ES-I3 (cell line): ENCODE data around the gene TNP1.

ENCODE experiments used
- H3K36me3 ChIP-seq: 2 replicates; pipeline ENCODE4 v1.6.1; 2013; ENCODE audit warnings: mild to moderate bottlenecking, low read length, control low read depth, moderate library complexity; ENCODE audit not compliant: insufficient read depth
- H3K4me1 ChIP-seq: 2 replicates; pipeline ENCODE4 v1.6.1; 2013; ENCODE audit warnings: mild to moderate bottlenecking, control low read depth, low read length; ENCODE audit not compliant: insufficient read depth
- H3K9ac ChIP-seq: 2 replicates; pipeline ENCODE4 v1.6.1; 2013; ENCODE audit warnings: low read depth, mild to moderate bottlenecking, low read length, moderate library complexity
- H3K9me3 ChIP-seq: 2 replicates; pipeline ENCODE4 v1.6.1; 2013; ENCODE audit warnings: mild to moderate bottlenecking, low read length, moderate library complexity; ENCODE audit not compliant: control insufficient read depth, insufficient read depth

The TNP1 gene

DNA sequence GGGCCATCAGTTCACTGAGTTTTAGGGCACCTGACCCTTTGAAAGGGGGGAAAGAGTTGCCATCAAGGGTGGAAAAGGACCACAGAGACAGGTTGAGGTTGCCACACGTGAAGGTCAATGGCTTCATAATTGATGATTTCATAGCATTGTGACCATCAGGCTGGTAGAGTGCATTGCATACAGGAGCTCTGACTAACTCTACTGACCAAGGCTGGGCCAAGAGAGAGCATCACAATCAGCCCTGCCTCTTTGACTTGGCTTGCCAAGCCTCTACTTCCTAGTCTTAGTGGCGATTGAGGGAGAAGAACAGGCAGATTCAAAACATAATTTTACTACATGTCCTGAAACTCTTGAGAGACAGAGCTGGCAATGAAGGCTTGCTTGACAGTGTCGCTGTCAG lies 5.8 kb upstream of the TNP1 start:
- Histone ChIP-seq H3K4me1 (no peaks in the 10 kb centered on the region), H3K9ac (no peak overlapping the region), H3K9me3 (peaks cover 6% of the 10 kb centered on the region; the same call in 1 of the 2 replicates), H3K36me3 (no peaks in the 10 kb centered on the region)

DNA sequence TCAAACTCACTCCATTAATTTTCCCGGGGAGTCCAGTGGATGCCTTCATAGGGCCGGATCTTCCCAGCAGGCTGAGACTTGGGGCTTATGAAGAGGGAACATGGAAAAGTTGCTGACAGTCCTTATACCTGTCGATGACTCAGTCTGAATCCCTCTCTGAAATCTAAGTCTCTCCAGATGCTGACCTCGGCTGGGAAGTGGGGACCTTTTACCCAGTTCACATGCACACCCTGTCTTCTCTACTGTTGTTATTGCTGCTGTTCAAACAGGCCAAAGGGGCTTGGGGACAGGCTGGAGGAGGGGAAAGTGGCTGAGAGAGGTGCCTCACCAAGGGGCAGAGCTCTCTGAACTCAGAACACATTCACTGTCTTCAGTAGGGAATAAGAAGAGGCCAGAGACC lies 4.1 kb upstream of the TNP1 start:
- no peak overlapping the region for H3K9ac ChIP-seq
- no peaks in the 10 kb centered on the region for H3K36me3 ChIP-seq
- no peaks in the 10 kb centered on the region for H3K4me1 ChIP-seq
- peaks cover 6% of the 10 kb centered on the region; the same call in 1 of the 2 replicates for H3K9me3 ChIP-seq

DNA sequence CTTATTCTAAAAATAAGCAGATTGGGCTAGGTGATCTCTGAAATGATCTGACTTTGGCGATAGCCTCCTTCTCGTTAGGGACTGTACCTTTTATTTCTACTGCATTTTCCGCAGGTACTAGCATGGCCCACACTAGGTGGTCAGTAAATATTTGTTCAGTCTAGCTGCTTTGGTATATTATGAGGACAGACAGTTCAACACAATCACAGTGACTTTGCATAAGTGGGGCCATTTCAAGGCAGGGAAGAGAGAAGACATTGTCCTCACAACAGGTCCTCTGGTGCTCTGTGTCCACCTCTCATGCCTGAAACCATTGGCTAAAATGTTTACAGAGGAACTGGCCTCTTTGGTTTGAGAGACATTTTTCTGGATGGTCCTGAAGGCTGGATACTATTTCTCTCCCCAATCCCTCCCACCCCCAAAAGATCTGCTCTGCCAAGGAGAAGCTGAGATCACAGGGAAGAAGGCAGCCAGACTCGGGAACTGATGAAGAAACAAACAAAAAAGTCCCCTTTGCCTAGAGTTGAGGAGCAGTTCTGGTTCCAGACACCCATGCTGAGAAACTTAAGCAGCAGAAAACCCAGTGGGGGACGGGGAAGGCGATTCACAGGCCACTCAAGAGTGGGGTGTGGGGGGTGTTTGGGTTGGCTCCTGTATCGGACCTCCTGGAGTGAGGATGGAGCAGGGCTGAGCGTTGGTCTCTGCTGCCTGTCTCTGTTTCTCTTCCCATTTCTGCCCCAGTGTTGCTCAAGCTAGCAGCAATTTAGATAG lies 2.9 kb upstream of the TNP1 start:
- Histone ChIP-seq H3K9me3 (peaks cover 6% of the 10 kb centered on the region; the same call in 1 of the 2 replicates), H3K36me3 (no peaks in the 10 kb centered on the region), H3K4me1 (no peaks in the 10 kb centered on the region), H3K9ac (no peak overlapping the region)

DNA sequence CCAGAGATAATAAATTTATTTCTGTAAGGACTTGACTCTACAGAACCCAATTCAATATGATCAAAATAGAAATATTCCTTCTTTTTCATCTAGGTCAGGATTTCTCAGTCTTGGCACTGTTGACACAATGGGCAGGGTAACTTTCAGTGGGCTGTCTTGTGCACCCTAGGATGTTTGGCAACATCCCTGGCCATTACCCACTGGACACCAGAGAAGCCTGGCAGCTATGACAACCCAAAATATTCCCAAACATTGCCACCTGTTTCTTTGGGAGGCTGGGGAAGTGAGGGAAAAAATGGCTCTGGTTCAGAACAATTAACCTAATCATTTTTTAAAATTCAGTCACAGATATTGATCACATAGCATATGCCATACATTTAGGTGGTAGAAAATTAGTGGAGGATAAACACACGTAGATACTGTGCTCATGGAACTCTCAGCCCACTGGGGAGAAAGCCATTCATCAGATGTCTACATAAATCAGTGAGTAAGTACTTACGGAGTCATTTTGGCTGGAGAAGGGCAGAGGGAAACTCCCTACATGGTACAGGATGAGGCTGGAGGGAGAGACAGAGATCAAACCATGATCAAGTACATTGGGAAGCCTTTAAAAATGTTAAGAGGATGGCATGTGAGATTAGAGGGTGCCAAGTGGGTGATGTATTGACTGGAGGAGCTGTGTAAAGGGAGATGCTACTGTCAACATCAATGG lies 718 bp upstream of the TNP1 start:
- Histone ChIP-seq H3K4me1 (no peaks in the 10 kb centered on the region), H3K9me3 (0 out of 2 replicates have a peak, but pooled peaks cover under 1% of the 10 kb centered on the region), H3K36me3 (no peaks in the 10 kb centered on the region), H3K9ac (no peak overlapping the region)

DNA sequence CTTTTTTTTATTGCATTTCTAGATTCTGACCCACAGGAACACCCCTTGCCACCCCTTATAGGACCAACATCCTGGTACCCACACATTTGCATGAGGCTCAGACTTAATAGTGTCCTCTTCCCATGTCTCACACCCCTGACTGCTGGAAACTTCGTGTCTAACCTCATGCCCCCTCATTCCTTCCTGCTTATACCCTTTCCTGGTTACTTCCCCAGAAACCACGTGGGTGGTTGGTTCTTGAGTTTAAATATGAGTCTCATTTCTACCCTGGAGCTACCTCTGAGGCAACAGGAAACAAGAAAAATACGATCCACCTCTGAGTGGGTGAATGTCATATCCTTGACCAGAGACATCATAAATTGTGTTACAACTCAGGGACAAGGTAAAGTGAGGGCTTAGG lies 1.6 kb downstream of the TNP1 start:
- H3K4me1 ChIP-seq = no peaks in the 10 kb centered on the region
- no peaks in the 10 kb centered on the region for H3K9me3 ChIP-seq
- H3K9ac ChIP-seq = no peak overlapping the region

DNA sequence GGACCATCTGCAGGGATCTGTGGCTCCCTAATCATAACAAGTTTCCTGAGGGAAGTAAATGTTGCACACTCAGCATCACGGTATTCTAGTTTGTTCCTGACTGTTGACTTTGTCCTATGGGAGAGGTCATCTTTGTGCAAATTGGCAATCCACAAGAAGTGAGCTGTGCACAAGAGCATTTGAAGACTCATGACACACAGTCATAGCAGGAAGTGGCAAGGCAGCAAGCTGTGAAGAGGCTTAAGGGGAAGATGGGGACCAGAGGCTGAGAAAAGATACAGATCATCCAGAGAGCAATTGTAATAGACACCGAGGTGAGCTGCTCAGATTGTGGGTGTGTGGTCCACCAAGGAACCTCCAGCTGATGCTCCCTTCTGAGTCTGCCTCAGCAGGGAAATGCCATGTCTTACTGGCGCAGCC lies 2.7 kb downstream of the TNP1 start:
- H3K9me3 ChIP-seq = no peaks in the 10 kb centered on the region
- H3K9ac ChIP-seq = no peak overlapping the region
- no peaks in the 10 kb centered on the region for H3K4me1 ChIP-seq
- H3K36me3 ChIP-seq = no peaks in the 10 kb centered on the region

More for the DNA sequence above, 1.6 kb downstream of the TNP1 start:
- H3K36me3 ChIP-seq = no peaks in the 10 kb centered on the region

DNA sequence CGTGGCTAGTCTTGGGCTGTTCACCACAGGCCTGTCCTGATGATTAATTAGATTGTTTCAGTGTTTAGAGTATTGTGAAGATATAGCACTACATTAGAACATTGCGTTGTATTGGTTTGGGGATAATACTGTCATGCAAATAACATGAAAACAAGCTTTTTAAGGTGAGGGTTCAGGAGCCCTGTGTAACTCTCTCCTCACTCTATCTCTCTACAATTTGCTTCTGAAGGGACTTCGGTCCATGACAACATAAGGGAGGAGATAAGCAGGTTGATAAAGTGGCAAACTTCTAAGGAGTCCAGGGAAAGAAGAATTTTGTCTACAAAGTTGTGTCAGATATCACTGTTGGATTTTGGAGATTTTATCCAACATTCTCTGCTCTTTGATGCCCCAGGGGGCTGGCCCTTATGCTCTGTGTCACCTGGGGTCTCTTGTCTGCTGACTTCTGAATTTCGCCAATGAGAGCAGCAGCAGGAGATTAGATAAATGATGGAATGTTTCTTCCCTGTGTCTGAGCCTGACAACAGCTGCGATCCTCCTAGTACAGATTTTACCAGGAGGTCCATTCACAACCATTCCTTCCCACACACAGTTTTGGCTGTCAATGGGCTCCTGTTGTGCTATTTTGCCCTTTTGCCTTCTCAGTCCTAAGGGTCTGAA lies 3.3 kb downstream of the TNP1 start:
- no peaks in the 10 kb centered on the region for H3K36me3 ChIP-seq
- no peaks in the 10 kb centered on the region for H3K4me1 ChIP-seq
- no peaks in the 10 kb centered on the region for H3K9me3 ChIP-seq
- H3K9ac ChIP-seq = no peak overlapping the region

DNA sequence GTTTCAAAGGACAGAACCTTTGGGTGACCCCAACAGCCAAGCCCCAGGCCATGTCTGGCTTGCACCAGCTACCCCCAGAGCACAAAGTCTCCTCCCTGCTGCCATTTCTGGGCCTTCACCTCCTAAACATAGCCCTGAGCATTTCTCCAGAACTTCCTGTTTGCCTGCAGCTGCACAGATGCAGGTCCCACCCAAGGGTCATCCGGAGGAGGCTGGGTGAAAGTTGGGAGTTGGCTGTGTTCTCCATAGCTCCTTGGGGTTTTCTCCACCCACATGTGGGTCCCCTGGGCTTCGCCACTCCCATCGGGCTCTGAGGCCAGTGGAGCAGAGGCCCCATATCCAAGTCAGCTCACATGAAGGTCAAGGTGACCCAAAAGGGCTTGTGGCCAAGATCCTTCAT lies 4.3 kb downstream of the TNP1 start:
- Histone ChIP-seq H3K9ac (no peak overlapping the region), H3K36me3 (no peaks in the 10 kb centered on the region), H3K9me3 (no peaks in the 10 kb centered on the region), H3K4me1 (no peaks in the 10 kb centered on the region)

DNA sequence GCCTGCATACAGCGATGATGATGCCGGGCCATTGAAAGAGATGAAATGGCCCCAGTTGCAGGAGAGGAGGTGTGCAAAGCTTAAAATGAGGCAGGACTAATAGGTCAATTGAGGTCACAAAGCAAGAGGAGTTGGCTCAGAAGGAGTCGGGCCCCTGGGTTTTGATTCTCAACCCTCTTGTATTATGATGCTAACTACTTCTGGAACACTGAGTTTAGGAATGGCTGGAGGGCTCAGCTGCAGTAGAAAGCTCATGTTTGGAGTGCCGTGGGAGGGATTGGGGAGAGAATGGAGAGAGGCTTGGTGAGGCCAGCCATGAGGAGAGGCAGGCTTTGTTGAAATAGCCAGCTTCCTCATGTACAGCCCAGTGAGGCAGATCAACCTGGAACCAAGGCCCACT lies 4.8 kb downstream of the TNP1 start:
- Histone ChIP-seq H3K36me3 (no peaks in the 10 kb centered on the region), H3K9me3 (no peaks in the 10 kb centered on the region), H3K9ac (no peak overlapping the region), H3K4me1 (no peaks in the 10 kb centered on the region)

DNA sequence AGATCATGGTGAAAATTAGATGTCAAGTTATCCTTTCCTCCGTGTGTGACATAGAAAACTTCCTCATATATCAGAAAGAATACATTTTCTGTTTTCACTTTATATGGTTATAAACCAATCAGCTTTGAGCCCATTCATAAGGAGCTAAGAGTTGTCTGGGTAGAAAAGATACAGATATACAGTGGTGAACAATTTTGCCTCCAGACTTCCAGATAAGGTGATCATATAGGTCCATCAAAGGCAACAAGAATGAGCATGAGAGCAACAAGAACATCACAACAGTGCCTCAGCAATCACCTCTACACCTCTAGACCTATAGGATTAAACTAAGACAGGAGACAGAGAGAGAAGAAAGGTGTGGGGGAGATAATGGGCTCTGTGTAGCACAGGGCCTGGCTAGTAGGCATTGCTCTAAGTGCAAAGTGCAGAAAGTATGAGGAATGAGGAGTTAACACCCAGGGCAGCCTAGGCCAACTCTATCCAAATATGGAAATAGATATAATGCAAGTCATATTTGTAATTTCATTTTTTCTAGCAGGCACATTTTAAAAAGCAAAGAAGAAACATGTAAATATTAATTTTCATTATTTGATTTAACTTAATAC lies 8.3 kb downstream of the TNP1 start:
- Histone ChIP-seq H3K9me3 (no peaks in the 10 kb centered on the region), H3K36me3 (no peaks in the 10 kb centered on the region), H3K9ac (no peak overlapping the region), H3K4me1 (no peaks in the 10 kb centered on the region)

DNA sequence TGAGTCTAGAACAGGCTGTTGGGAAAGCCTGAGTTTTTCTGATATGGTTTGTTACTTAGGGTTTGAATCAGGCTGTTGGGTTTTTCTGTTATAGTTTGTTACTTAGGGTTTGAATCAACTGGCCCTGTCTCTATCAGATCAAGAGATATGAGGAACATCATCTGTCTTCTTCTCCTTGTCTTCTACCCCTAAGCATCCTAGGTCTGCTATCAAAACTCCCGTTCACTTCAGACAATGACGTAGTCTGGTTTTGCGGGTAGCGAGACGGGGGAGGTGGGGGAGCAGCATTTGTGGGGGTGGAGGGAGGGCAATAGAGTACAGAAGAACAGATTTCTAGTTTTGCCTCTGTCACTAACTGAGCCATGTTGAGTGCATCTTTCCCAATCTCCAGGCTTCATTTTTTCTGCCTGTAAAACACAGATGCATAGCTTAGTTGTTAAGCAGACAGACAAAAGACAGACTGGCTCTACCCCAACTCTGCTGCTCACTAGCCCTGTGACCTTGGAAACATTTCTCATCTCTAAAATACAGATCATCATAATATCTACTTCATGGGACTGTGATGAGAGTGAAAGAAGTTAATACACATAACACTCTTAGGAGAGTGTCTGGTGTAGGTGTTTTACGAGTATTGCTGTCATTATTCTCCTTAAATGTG lies 9.1 kb downstream of the TNP1 start:
- Histone ChIP-seq H3K36me3 (no peaks in the 10 kb centered on the region), H3K4me1 (no peaks in the 10 kb centered on the region), H3K9me3 (no peaks in the 10 kb centered on the region), H3K9ac (no peak overlapping the region)

DNA sequence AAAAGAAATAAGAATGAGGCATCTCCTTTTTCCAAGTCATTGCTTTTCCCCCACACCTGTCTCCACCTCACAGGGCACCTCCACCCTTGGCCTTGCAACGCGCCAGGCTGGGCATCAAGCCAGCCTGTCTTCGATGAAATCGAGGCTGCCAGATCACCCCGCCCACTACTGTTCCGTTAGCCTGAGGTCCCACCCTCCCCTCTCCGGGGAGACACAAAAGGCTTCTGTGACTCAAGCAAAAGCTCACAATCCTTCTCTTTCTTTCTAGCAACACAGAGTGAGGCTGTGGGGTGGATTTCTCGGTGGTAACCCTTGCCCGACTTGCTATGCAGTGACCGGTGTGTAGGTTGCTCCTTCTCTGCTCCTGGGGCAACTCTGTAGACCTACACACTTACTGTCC lies 9.9 kb downstream of the TNP1 start:
- H3K4me1 ChIP-seq = no peaks in the 10 kb centered on the region
- H3K9me3 ChIP-seq = no peaks in the 10 kb centered on the region
- no peak overlapping the region for H3K9ac ChIP-seq
- H3K36me3 ChIP-seq = no peaks in the 10 kb centered on the region

DNA sequence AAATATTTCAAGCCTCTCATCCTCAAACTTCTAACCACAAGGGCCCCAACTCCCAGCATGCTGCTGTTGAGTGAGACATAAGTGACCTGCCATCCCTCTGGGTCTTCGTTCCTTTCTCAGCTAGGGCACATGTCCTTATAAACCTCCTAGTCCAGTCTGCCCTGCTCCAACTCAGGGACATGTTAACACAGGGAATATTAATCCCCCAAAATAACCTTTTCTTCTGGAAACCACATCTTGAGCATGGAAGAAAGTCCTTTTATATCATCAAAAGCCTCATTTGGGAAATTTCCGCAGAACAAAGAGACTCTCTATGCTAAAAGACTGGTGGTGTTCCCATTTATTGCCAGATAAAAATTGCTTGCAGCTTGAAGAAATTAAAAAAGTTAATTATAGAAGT lies 14.4 kb downstream of the TNP1 start:
- H3K9ac ChIP-seq = no peak overlapping the region
- H3K9me3 ChIP-seq = no peaks in the 10 kb centered on the region
- no peaks in the 10 kb centered on the region for H3K4me1 ChIP-seq
- H3K36me3 ChIP-seq = no peaks in the 10 kb centered on the region

DNA sequence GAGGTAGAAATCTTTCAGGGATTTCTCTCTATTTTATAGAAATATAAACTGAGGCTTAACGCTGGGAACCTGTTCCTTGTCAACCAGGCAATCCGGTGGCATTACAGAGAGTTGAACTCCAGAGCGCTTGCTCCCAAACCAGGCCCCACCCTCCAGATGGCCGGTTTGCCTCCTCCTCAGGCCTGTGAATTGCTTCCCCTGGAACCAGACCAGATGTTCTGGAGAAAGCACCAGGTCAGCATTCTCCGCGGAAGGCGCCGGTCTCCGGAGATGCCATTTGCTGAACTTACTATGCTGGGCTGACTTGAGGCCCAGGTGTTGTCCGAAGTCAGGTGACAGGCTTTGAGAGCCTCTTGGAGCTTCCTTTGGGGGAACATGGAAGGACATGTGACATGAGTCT lies 17.2 kb downstream of the TNP1 start:
- Histone ChIP-seq H3K4me1 (no peaks in the 10 kb centered on the region), H3K9ac (no peak overlapping the region), H3K36me3 (no peaks in the 10 kb centered on the region), H3K9me3 (no peaks in the 10 kb centered on the region)
